ENCODE results near the gene LCN10. TPM values are rescaled to one million over a fixed set of nuclear protein-coding genes. Genes with fewer than 3 reads are reported as not detected.

The LCN10 gene
- total and polyA plus RNA-seq, 9 of the 15 experiments (the other 6 are each of a cell fraction or from before 2014, with no cell fraction given): 0.10 to 0.21 (median 0.14) TPM; not detected in 6

GRCh38 chr9:136695435-136695895, 47.3 kb downstream of the LCN10 start:
- Histone ChIP-seq H3K27ac (ENCODE audit: extremely low read depth, low read depth, low read length) (no peak overlapping the region), H3K36me3 (ENCODE audit: control insufficient read depth, insufficient read depth, low read length) (no peaks in the 10 kb centered on the region), H3K79me2 (ENCODE audit: control insufficient read depth, insufficient read depth, low read length) (no peaks in the 10 kb centered on the region), H3K27me3 (ENCODE audit: control insufficient read depth in 2 of 2, insufficient read depth in 2 of 2, low read length in 2 of 2) (no peaks in the 10 kb centered on the region), H3K4me2 (ENCODE audit: insufficient read depth, low read length) (no peak overlapping the region), H4K20me1 (replicated peaks; ENCODE audit: control insufficient read depth, insufficient read depth, low read length) (no peaks in the 10 kb centered on the region), H2AFZ (ENCODE audit: low read depth, low read length) (no peak overlapping the region), H3K9me1 (ENCODE audit: control insufficient read depth, insufficient read depth, low read length) (no peaks in the 10 kb centered on the region), H3K9me3 (replicated peaks; ENCODE audit: control insufficient read depth, insufficient read depth, low read depth, low read length) (no peaks in the 10 kb centered on the region), H3K9ac (ENCODE audit: insufficient read depth in 1 of 2, low read depth in 2 of 2, low read length in 2 of 2) (peak overlapping the region in 1 of 2 experiments; percentile 69; a peak in 1 of 4 replicates), H3K4me3 (no peak overlapping the region), H3K4me1 (replicated peaks in 1 of 2; ENCODE audit: control insufficient read depth in 2 of 2, insufficient read depth in 2 of 2, low read length in 2 of 2) (peaks cover 9 to 68% of the 10 kb centered on the region in 2 experiments; a peak in 4 of 5 replicates)
- TF ChIP-seq ZNF347 (CRISPR knock-in tag; IDR thresholded peaks at IDR 0.05; ENCODE audit: low read depth): no peak
- TF ChIP-seq RERE (CRISPR knock-in tag; IDR thresholded peaks at IDR 0.05; ENCODE audit: borderline replicate concordance): no peak
- TF ChIP-seq USF2 (CRISPR knock-in tag; IDR thresholded peaks at IDR 0.05): no peak
- no peak for TF ChIP-seq ZNF584 (CRISPR knock-in tag; IDR thresholded peaks at IDR 0.05; ENCODE audit: low read depth)
- no peak for TF ChIP-seq RBM14 (IDR thresholded peaks at IDR 0.05; ENCODE audit: borderline replicate concordance, insufficient read depth, low read depth, low read length)
- no peak for TF ChIP-seq YBX1 (IDR thresholded peaks at IDR 0.05)
- no peak for TF ChIP-seq MCM5 (IDR thresholded peaks at IDR 0.05; ENCODE audit: low read depth)
- no peak for TF ChIP-seq ZNF175 (CRISPR knock-in tag; IDR thresholded peaks at IDR 0.05; ENCODE audit: low read depth)
- TF ChIP-seq GATAD2A (IDR thresholded peaks at IDR 0.05): no peak
- no peak for TF ChIP-seq CTCFL (IDR thresholded peaks at IDR 0.05; ENCODE audit: borderline replicate concordance, insufficient read depth, low read depth, low read length, poor library complexity, severe bottlenecking)
- TF ChIP-seq TCF7 (IDR thresholded peaks at IDR 0.05; ENCODE audit: borderline replicate concordance): no peak
- TF ChIP-seq SMARCA5 (IDR thresholded peaks at IDR 0.05): no peak
- TF ChIP-seq XRCC5 (IDR thresholded peaks at IDR 0.05; ENCODE audit: low read depth, low read length): no peak
- no peak for TF ChIP-seq THAP7 (CRISPR knock-in tag; IDR thresholded peaks at IDR 0.05)
- in situ Hi-C loops (cut with MboI) (no loop called here), intact Hi-C loops (cut with micrococcal nuclease) (no loop called here)
- ATAC-seq (no peak), DNase-seq (ENCODE audit: extremely low read depth in 1 of 4, low spot score in 3 of 4) (no peak), FAIRE-seq (no peak)
- ChIA-PET CTCF (ENCODE audit: low intra/inter-chr PET ratio) (no interaction called here), POLR2A (interaction anchor here (1.0 kb wide), 1 partner anchor 10 kb away, joined by 3 read pairs; no protein-coding TSS in a partner anchor)
- BruUV-seq (replicated peaks): no TSS peak
- WGBS (ENCODE audit: insufficient coverage, low coverage, missing lambda C conversion rate): 45% methylated on average over 9 of the region's 10 CpGs
